Ishikawa (cell line): ENCODE data around the gene AGGF1.
A peak's percentile ranks its signal among the peaks of the same experiment; 100 is the strongest.

ENCODE experiments used
- CEBPB ChIP-seq: IDR thresholded peaks from 2 replicates; pipeline ENCODE4 v1.6.1; 2012
- CREB1 ChIP-seq: IDR thresholded peaks from 2 replicates; pipeline ENCODE4 v1.6.1; 2012; ENCODE audit warnings: low read depth
- EGR1 ChIP-seq: IDR thresholded peaks from 2 replicates; pipeline ENCODE4 v1.6.1; 2012
- EP300 ChIP-seq: IDR thresholded peaks from 2 replicates; pipeline ENCODE4 v1.6.1; 2012; ENCODE audit warnings: borderline replicate concordance
- FOXM1 ChIP-seq: IDR thresholded peaks from 2 replicates; pipeline ENCODE4 v1.6.1; 2012; ENCODE audit warnings: low read depth, borderline replicate concordance
- MAX ChIP-seq: IDR thresholded peaks from 2 replicates; pipeline ENCODE4 v1.6.1; 2012
- NFIC ChIP-seq: IDR thresholded peaks from 2 replicates; pipeline ENCODE4 v1.6.1; 2012
- RAD21 ChIP-seq: IDR thresholded peaks from 2 replicates; pipeline ENCODE4 v1.6.1; 2012; ENCODE audit warnings: low read depth
- TAF1 ChIP-seq: IDR thresholded peaks from 2 replicates; pipeline ENCODE4 v1.6.1; 2012; ENCODE audit warnings: low read depth, mild to moderate bottlenecking
- TCF12 ChIP-seq: IDR thresholded peaks from 2 replicates; pipeline ENCODE4 v1.6.1; 2012; ENCODE audit warnings: low read depth
- TEAD4 ChIP-seq: IDR thresholded peaks from 2 replicates; pipeline ENCODE4 v1.6.1; 2012
- USF1 ChIP-seq: IDR thresholded peaks from 2 replicates; pipeline ENCODE4 v1.6.1; 2012
- YY1 ChIP-seq: IDR thresholded peaks from 2 replicates; pipeline ENCODE4 v1.6.1; 2012; ENCODE audit warnings: low read depth
- ZBTB7A ChIP-seq: IDR thresholded peaks from 2 replicates; pipeline ENCODE4 v1.6.1; 2012; ENCODE audit warnings: low read depth
- TF ChIP-seq, protein P1 (sequence below): IDR thresholded peaks from 2 replicates; pipeline ENCODE4 v1.6.1; 2012; ENCODE audit warnings: low read depth, mild to moderate bottlenecking

Gene AGGF1

DNA sequence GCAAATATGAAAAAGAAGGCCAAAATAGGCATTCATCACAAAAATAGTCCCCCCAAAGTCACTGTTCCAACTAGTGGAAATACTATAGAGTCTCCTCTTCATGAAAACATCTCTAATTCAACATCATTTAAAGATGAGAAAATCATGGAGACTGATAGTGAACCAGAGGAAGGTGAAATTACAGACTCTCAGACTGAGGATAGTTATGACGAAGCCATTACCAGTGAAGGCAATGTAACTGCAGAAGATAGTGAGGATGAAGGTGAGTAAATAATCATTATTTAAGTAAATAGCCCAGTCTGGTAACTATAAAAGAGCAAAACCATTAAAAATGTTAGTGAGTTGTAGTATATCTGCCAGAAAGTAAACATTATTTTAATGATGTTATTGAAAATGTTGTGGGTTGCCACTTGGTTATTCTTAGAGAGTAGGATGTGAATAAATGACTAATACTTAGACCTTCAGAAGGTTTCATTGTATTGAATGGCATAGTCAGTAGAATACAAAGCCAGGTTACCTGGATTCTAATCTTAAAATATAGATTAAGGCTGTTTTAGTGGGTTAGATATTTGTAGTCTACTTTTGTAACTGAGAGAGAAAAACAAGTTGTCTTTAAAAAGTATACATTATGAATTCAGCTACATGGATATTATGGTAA is 16.3 kb downstream of the AGGF1 start:
- TF ChIP-seq TAF1 (no peak), MAX (no peak), USF1 (no peak), TCF12 (no peak), TEAD4 (no peak), EP300 (no peak), FOXM1 (no peak), NFIC (no peak), CEBPB (no peak)
- TF ChIP-seq, protein P1, sequence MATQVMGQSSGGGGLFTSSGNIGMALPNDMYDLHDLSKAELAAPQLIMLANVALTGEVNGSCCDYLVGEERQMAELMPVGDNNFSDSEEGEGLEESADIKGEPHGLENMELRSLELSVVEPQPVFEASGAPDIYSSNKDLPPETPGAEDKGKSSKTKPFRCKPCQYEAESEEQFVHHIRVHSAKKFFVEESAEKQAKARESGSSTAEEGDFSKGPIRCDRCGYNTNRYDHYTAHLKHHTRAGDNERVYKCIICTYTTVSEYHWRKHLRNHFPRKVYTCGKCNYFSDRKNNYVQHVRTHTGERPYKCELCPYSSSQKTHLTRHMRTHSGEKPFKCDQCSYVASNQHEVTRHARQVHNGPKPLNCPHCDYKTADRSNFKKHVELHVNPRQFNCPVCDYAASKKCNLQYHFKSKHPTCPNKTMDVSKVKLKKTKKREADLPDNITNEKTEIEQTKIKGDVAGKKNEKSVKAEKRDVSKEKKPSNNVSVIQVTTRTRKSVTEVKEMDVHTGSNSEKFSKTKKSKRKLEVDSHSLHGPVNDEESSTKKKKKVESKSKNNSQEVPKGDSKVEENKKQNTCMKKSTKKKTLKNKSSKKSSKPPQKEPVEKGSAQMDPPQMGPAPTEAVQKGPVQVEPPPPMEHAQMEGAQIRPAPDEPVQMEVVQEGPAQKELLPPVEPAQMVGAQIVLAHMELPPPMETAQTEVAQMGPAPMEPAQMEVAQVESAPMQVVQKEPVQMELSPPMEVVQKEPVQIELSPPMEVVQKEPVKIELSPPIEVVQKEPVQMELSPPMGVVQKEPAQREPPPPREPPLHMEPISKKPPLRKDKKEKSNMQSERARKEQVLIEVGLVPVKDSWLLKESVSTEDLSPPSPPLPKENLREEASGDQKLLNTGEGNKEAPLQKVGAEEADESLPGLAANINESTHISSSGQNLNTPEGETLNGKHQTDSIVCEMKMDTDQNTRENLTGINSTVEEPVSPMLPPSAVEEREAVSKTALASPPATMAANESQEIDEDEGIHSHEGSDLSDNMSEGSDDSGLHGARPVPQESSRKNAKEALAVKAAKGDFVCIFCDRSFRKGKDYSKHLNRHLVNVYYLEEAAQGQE = no peak

DNA sequence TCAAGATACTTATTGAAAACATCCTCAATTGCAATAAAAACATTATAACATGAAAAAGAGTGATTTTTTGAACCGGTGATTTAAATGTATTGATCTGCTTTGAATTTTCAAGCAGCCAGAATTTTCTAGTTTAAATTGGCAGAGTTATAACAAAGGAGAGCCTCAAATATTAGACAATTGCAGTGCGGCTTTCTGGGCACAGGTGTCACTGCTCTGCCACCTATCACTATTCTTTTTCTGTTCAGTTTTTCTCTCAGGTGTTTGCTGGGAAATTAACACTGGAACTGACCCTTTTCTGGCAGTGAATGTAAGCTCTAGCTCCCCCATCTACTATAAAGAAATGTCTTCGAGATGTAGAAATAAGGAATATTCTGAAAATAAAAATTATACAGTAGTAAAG is 33.8 kb downstream of the AGGF1 start:
- no peak for TF ChIP-seq TAF1
- TF ChIP-seq RAD21 = peak; percentile 4; the same call in 1 of the 2 replicates

GRCh38 chr5:77065256-77065655 is 35.1 kb downstream of the AGGF1 start:
- no peak for TF ChIP-seq CREB1
- TF ChIP-seq CEBPB = no peak
- no peak for TF ChIP-seq FOXM1
- no peak for TF ChIP-seq TEAD4
- no peak for TF ChIP-seq TAF1
- TF ChIP-seq ZBTB7A = no peak
- no peak for TF ChIP-seq RAD21
- TF ChIP-seq EP300 = no peak
- TF ChIP-seq NFIC = no peak
- TF ChIP-seq USF1 = no peak
- TF ChIP-seq, protein P1 = no peak
- no peak for TF ChIP-seq TCF12
- TF ChIP-seq YY1 = no peak
- no peak for TF ChIP-seq EGR1

DNA sequence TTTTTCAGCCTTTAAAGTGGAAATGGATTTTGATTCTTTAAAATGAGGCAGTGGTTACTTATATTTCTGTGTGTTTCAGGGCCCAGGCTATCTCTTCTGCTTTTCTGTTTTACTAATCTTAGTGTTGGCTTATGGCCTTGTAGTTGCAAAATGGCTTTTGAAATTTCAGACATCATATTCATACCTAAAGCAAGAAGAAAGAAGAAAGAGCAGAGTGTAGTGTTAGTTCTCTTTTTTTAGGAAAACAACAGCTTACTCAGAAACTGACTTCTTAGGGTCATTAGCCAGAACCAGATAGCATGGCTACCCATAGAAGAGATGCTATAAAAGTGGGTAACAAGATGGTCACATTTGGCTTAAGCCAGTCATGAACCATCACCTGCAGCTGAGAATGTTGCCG is 36.0 kb downstream of the AGGF1 start:
- TF ChIP-seq ZBTB7A (no peak), EP300 (no peak), TEAD4 (no peak), CREB1 (no peak), CEBPB (no peak), NFIC (no peak), FOXM1 (no peak), TCF12 (no peak), USF1 (no peak), MAX (no peak), RAD21 (no peak)
- TF ChIP-seq, protein P1 = no peak
